ENCODE measurements around the gene ORC1. TPM values are rescaled to one million over a fixed set of nuclear protein-coding genes. Genes with fewer than 3 reads are reported as not detected.

The ORC1 gene
- total RNA-seq, 1 experiment from 2014 or later = 14.0 TPM

- H3K27ac Mint-ChIP-seq (ENCODE audit: unreplicated experiment) = peak overlapping the region; percentile 91
- ChIA-PET POLR2A (interaction anchor here (0.6 to 2.7 kb wide), 7 partner anchors 9 to 793 kb away, joined by 3 to 14 read pairs (median 4); partner anchors contain the start of genes CC2D1B and TUT4), CTCF (interaction anchor here (0.6 to 1.5 kb wide), 4 partner anchors 25 to 283 kb away, joined by 4 to 7 read pairs (median 6); no protein-coding TSS in a partner anchor)
- H3K4me3 Mint-ChIP-seq (ENCODE audit: unreplicated experiment) = peak overlapping the region; percentile 87
- peaks cover 45% of the 10 kb centered on the region for H3K36me3 Mint-ChIP-seq (ENCODE audit: insufficient read depth, unreplicated experiment)
- no peak for TF ChIP-seq CTCF (IDR thresholded peaks at IDR 0.05; ENCODE audit: insufficient read depth in 1 of 2, low read depth in 1 of 2, low read length in 1 of 2, severe bottlenecking in 1 of 2, unreplicated experiment in 1 of 2)
- Histone ChIP-seq H3K9me3 (no peaks in the 10 kb centered on the region), H3K4me3 (ENCODE audit: low read depth, low read length) (peak overlapping the region; percentile 60), H3K27me3 (replicated peaks; ENCODE audit: control insufficient read depth, insufficient read depth, low read length) (no peaks in the 10 kb centered on the region), H3K36me3 (ENCODE audit: control insufficient read depth, insufficient read depth, low read length) (peaks cover 2% of the 10 kb centered on the region; the same call in 1 of the 2 replicates), H3K4me1 (peaks cover 17% of the 10 kb centered on the region)
- no peaks in the 10 kb centered on the region for H3K9me3 Mint-ChIP-seq (ENCODE audit: unreplicated experiment)
- no peaks in the 10 kb centered on the region for H3K4me1 Mint-ChIP-seq (ENCODE audit: low read depth, unreplicated experiment)
- H3K27me3 Mint-ChIP-seq (ENCODE audit: insufficient read depth, unreplicated experiment) = no peaks in the 10 kb centered on the region
- intact Hi-C loops (cut with micrococcal nuclease; ENCODE audit: unreplicated experiment) = loop anchor here (1.0 to 5.0 kb wide), 2 partner anchors 37 to 284 kb away; partner anchors contain the start of gene CC2D1B
- TSS peak; percentile 61 for BruUV-seq (replicated peaks)
- peak; percentile 31 to 40 for DNase-seq
Observed at GRCh38 chr1:52403566-52404115, 582 bp downstream of the ORC1 start.

- Mint-ChIP-seq H3K4me3 (ENCODE audit: unreplicated experiment) (peak overlapping the region; percentile 87), H3K9me3 (ENCODE audit: unreplicated experiment) (no peaks in the 10 kb centered on the region), H3K36me3 (ENCODE audit: insufficient read depth, unreplicated experiment) (peaks cover 41% of the 10 kb centered on the region), H3K27me3 (ENCODE audit: insufficient read depth, unreplicated experiment) (no peaks in the 10 kb centered on the region), H3K27ac (ENCODE audit: unreplicated experiment) (peak overlapping the region; percentile 91), H3K4me1 (ENCODE audit: low read depth, unreplicated experiment) (no peaks in the 10 kb centered on the region)
- no TSS peak for BruUV-seq (replicated peaks)
- Histone ChIP-seq H3K9me3 (no peaks in the 10 kb centered on the region), H3K4me3 (ENCODE audit: low read depth, low read length) (peak overlapping the region; percentile 60), H3K4me1 (peaks cover 17% of the 10 kb centered on the region), H3K27me3 (replicated peaks; ENCODE audit: control insufficient read depth, insufficient read depth, low read length) (no peaks in the 10 kb centered on the region), H3K36me3 (ENCODE audit: control insufficient read depth, insufficient read depth, low read length) (no peaks in the 10 kb centered on the region)
- DNase-seq = no peak
- ChIA-PET POLR2A (no interaction called here), CTCF (no interaction called here)
- no peak for TF ChIP-seq CTCF (IDR thresholded peaks at IDR 0.05; ENCODE audit: insufficient read depth in 1 of 2, low read depth in 1 of 2, low read length in 1 of 2, severe bottlenecking in 1 of 2, unreplicated experiment in 1 of 2)
- intact Hi-C loops (cut with micrococcal nuclease; ENCODE audit: unreplicated experiment) = loop anchor here (5.0 kb wide), 1 partner anchor 284 kb away; no protein-coding TSS in a partner anchor
Observed at GRCh38 chr1:52402860-52403240, 1.4 kb downstream of the ORC1 start.

GRCh38 chr1:52400131-52400530, 4.1 kb downstream of the ORC1 start:
- Histone ChIP-seq H3K9me3 (no peaks in the 10 kb centered on the region), H3K36me3 (ENCODE audit: control insufficient read depth, insufficient read depth, low read length) (no peaks in the 10 kb centered on the region), H3K27me3 (replicated peaks; ENCODE audit: control insufficient read depth, insufficient read depth, low read length) (no peaks in the 10 kb centered on the region), H3K4me1 (peaks cover 9% of the 10 kb centered on the region; the same call in 1 of the 2 replicates), H3K4me3 (ENCODE audit: low read depth, low read length) (no peak overlapping the region)
- Mint-ChIP-seq H3K4me1 (ENCODE audit: low read depth, unreplicated experiment) (no peaks in the 10 kb centered on the region), H3K9me3 (ENCODE audit: unreplicated experiment) (no peaks in the 10 kb centered on the region), H3K27ac (ENCODE audit: unreplicated experiment) (no peak overlapping the region), H3K36me3 (ENCODE audit: insufficient read depth, unreplicated experiment) (peaks cover 42% of the 10 kb centered on the region), H3K27me3 (ENCODE audit: insufficient read depth, unreplicated experiment) (no peaks in the 10 kb centered on the region), H3K4me3 (ENCODE audit: unreplicated experiment) (no peak overlapping the region)
- BruUV-seq (replicated peaks) = no TSS peak
- intact Hi-C loops (cut with micrococcal nuclease; ENCODE audit: unreplicated experiment) = loop anchor here (5.0 kb wide), 1 partner anchor 287 kb away; no protein-coding TSS in a partner anchor
- DNase-seq = no peak
- ChIA-PET CTCF (interaction anchor here (0.6 kb wide), 1 partner anchor 269 kb away, joined by 3 read pairs; no protein-coding TSS in a partner anchor), POLR2A (no interaction called here)
- no peak for TF ChIP-seq CTCF (IDR thresholded peaks at IDR 0.05; ENCODE audit: insufficient read depth in 1 of 2, low read depth in 1 of 2, low read length in 1 of 2, severe bottlenecking in 1 of 2, unreplicated experiment in 1 of 2)
